ENCODE data around the gene NOTCH1. TPM values are rescaled to one million over a fixed set of nuclear protein-coding genes. Genes with fewer than 3 reads are reported as not detected.

Gene NOTCH1
- total and polyA plus RNA-seq, 2 of the 8 experiments (the other 6 are each of a cell fraction or from before 2014, with no cell fraction given) = 6.9 to 55.6 TPM

- Histone ChIP-seq H4K5ac (ENCODE audit: insufficient read length, low read depth, low read length) (no peak overlapping the region), H2BK120ac (replicated peaks; ENCODE audit: low read depth, low read length) (no peak overlapping the region), H3K18ac (ENCODE audit: extremely low read depth, low read length) (peak overlapping the region; percentile 38; the same call in 1 of the 2 replicates), H3K4me2 (ENCODE audit: insufficient read depth in 1 of 2, low read depth in 2 of 2, low read length in 2 of 2) (no peak overlapping the region), H3K36me3 (ENCODE audit: control insufficient read depth in 2 of 4, insufficient read depth in 4 of 4, low read length in 3 of 4) (no peaks in the 10 kb centered on the region), H3K4me3 (ENCODE audit: extremely low read depth in 1 of 4, insufficient read depth in 2 of 4, low read depth in 3 of 4, low read length in 4 of 4) (no peak overlapping the region), H3K23ac (ENCODE audit: insufficient read length) (no peak overlapping the region), H3K23me2 (ENCODE audit: low read depth, low read length) (peaks cover 2% of the 10 kb centered on the region; the same call in 1 of the 2 replicates), H2BK5ac (ENCODE audit: low read depth, low read length) (no peak overlapping the region), H2BK12ac (ENCODE audit: low read depth, low read length) (peak overlapping the region; percentile 80; the same call in 1 of the 2 replicates), H3K79me2 (ENCODE audit: control insufficient read depth in 1 of 2, insufficient read depth in 2 of 2, low read length in 2 of 2) (no peaks in the 10 kb centered on the region), H3K4ac (replicated peaks; ENCODE audit: insufficient read length, low read depth, low read length) (no peak overlapping the region), H2AK5ac (ENCODE audit: low read depth, low read length) (no peak overlapping the region), H4K20me1 (replicated peaks in 1 of 2; ENCODE audit: control insufficient read depth in 1 of 2, insufficient read depth in 2 of 2, low read length in 2 of 2) (no peaks in the 10 kb centered on the region), H3K27me3 (replicated peaks in 1 of 4; ENCODE audit: control insufficient read depth in 3 of 4, extremely low read depth in 1 of 4, insufficient read depth in 3 of 4, low read length in 3 of 4) (no peaks in the 10 kb centered on the region), H3K79me1 (ENCODE audit: low read depth, low read length) (no peaks in the 10 kb centered on the region), H3K27ac (ENCODE audit: low read depth, low read length) (no peak overlapping the region), H2AFZ (ENCODE audit: low read length) (no peak overlapping the region), H4K91ac (replicated peaks; ENCODE audit: insufficient read length, low read length) (no peak overlapping the region), H4K8ac (ENCODE audit: extremely low read depth, insufficient read depth, low read length) (no peak overlapping the region), H2BK20ac (ENCODE audit: low read length) (peak overlapping the region; percentile 48; the same call in 1 of the 2 replicates), H3K56ac (replicated peaks; ENCODE audit: insufficient read length, low read depth, low read length) (no peak overlapping the region), H2BK15ac (ENCODE audit: low read length) (0 out of 2 replicates have a peak overlapping the region, but pooled peaks have one; percentile 72), H3K9ac (replicated peaks in 1 of 4; ENCODE audit: extremely low read depth in 1 of 4, low read depth in 3 of 4, low read length in 3 of 4) (no peak overlapping the region), H3K14ac (ENCODE audit: insufficient read length) (no peak overlapping the region), H3K9me3 (ENCODE audit: insufficient read depth in 2 of 2, low read depth in 1 of 2, low read length in 1 of 2) (peaks cover 0 to 3% of the 10 kb centered on the region in 2 experiments; a peak in 1 of 4 replicates), H3K4me1 (replicated peaks in 1 of 4; ENCODE audit: control insufficient read depth in 3 of 4, insufficient read depth in 4 of 4, low read length in 3 of 4) (peaks cover 0 to 24% (median 12%) of the 10 kb centered on the region in 4 experiments; a peak in 6 of 7 replicates)
- FAIRE-seq = no peak
- CTCF ChIA-PET (ENCODE audit: partially characterized antibody) = interaction anchor here (1.1 to 2.2 kb wide), 5 partner anchors 13 to 104 kb away, joined by 3 to 5 read pairs (median 4); no protein-coding TSS in a partner anchor
- DNase-seq (ENCODE audit: low read depth in 1 of 2, low spot score in 2 of 2) = no peak
- POLR2A ChIA-PET (ENCODE audit: partially characterized antibody) = interaction anchor here (1.1 kb wide), 1 partner anchor 28 kb away, joined by 3 read pairs; no protein-coding TSS in a partner anchor
- WGBS, 2 experiments (ENCODE audit: extremely low coverage in 1 of 2, insufficient coverage in 1 of 2, insufficient read length in 1 of 2, insufficient replicate concordance in 2 of 2, low coverage in 1 of 2, low lambda C conversion rate in 2 of 2, missing lambda C conversion rate in 1 of 2) = 89% methylated on average over 13 of the region's 13 CpGs; no CpG with 5 or more reads in 1 of the 2 experiments
- TF ChIP-seq KDM4A (IDR thresholded peaks at IDR 0.05; ENCODE audit: low read depth, low read length, severe bottlenecking) (no peak), JUN (IDR thresholded peaks at IDR 0.05; ENCODE audit: low read depth, low read length) (no peak), MAFK (IDR thresholded peaks at IDR 0.05; ENCODE audit: low read depth, low read length) (no peak), SP4 (IDR thresholded peaks at IDR 0.05; ENCODE audit: low read length) (no peak), GTF2F1 (IDR thresholded peaks at IDR 0.05; ENCODE audit: borderline replicate concordance, low read depth, low read length) (no peak), SIN3A (conservative IDR thresholded peaks at IDR 0.05 in 1 of 2, IDR thresholded peaks at IDR 0.05 in 1 of 2; ENCODE audit: low read depth in 1 of 2, low read length in 2 of 2) (no peak), RFX5 (IDR thresholded peaks at IDR 0.05; ENCODE audit: borderline replicate concordance, low read depth, low read length) (no peak), BACH1 (IDR thresholded peaks at IDR 0.05; ENCODE audit: low read length) (no peak), ASH2L (IDR thresholded peaks at IDR 0.05; ENCODE audit: low read length) (no peak), CBX8 (IDR thresholded peaks at IDR 0.05; ENCODE audit: borderline replicate concordance, low read depth, low read length) (no peak), PHF8 (conservative IDR thresholded peaks at IDR 0.05; ENCODE audit: low read depth, low read length) (no peak), TEAD4 (IDR thresholded peaks at IDR 0.05; ENCODE audit: low read depth, low read length) (no peak)
- TF ChIP-seq, protein P1, sequence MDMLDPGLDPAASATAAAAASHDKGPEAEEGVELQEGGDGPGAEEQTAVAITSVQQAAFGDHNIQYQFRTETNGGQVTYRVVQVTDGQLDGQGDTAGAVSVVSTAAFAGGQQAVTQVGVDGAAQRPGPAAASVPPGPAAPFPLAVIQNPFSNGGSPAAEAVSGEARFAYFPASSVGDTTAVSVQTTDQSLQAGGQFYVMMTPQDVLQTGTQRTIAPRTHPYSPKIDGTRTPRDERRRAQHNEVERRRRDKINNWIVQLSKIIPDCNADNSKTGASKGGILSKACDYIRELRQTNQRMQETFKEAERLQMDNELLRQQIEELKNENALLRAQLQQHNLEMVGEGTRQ (IDR thresholded peaks at IDR 0.05; ENCODE audit: low read length) = no peak
These were observed 46.8 kb upstream of the NOTCH1 start for GRCh38 chr9:136592666-136593065.
